Colonic mucosa (tissue), 4 donors: ENCODE data around the gene OGFOD2. TPM values are rescaled to one million over a fixed set of nuclear protein-coding genes. Genes with fewer than 3 reads are reported as not detected.

Experiments used
- DNase-seq: peaks from one replicate; pipeline ENCODE4 v3.0.0-alpha.2; 2020
- H3K27ac ChIP-seq: fragments of 200-600 bp; one replicate; pipeline ENCODE4 v1.8.0; 2021
- H3K27me3 ChIP-seq: fragments of 200-600 bp; one replicate; pipeline ENCODE4 v1.8.0; 2021
- H3K36me3 ChIP-seq: fragments of 200-600 bp; one replicate; pipeline ENCODE4 v1.8.0; 2021
- H3K4me1 ChIP-seq: fragments of 200-600 bp; one replicate; pipeline ENCODE4 v1.8.0; 2021; ENCODE audit warnings: mild to moderate bottlenecking
- H3K4me3 ChIP-seq: fragments of 200-600 bp; one replicate; pipeline ENCODE4 v1.8.0; 2021
- H3K9ac ChIP-seq, 2 donors: one replicate each; pipeline ENCODE4 v1.7.0; 2013; ENCODE audit warnings: control low read depth in 2 of 2, low read depth in 2 of 2, low read length in 2 of 2
- H3K9me3 ChIP-seq: fragments of 200-600 bp; one replicate; pipeline ENCODE4 v1.8.0; 2021
- intact Hi-C: fragments of 100-400 bp; cut with DNase I; formaldehyde crosslinking; loops from one replicate; pipeline ENCODE4 v1.14.1; 2022
- total RNA-seq, 2 donors: library from RNA; stranded (reverse); fragmentation: NEBNext Ultra II Directional in 1 of 2; extraction: Animal tissue kit (Norgen Biotek cat#: 25700) in 1 of 2; gene quantifications; one replicate each; pipeline ENCODE4 v1.2.1, GENCODE V29; 2021
- TF ChIP-seq, protein P1 (sequence below): fragments of 200-600 bp; IDR thresholded peaks from one replicate; pipeline ENCODE4 v1.8.0; 2022; ENCODE audit warnings: antibody characterized with exemption, mild to moderate bottlenecking
- donor health status: healthy.
- donor health status: DM: no; HTN: no; CAD: no.
- donor health status: DM: no; HTN: no; CAD: no.

Gene OGFOD2
- total RNA-seq, 2 donors from 2014 or later: 15.9 to 28.1 TPM

DNA sequence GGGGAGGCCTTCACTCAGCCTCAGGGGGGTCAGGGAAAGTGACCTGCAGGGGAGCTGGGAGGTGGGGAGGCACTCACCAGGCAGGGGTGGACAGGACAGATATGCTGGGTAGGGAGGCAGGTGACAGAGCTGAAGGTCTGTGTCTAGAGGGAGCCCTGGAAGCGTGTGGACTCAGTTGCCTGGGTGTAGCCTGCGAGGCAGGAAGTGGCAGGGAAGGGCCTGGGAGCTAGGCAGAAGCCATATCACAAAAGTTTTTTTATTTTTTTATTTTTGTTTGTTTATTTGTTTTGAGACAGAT, 44.7 kb downstream of the OGFOD2 start:
- no peak overlapping the region for H3K27ac ChIP-seq
- TF ChIP-seq, protein P1, sequence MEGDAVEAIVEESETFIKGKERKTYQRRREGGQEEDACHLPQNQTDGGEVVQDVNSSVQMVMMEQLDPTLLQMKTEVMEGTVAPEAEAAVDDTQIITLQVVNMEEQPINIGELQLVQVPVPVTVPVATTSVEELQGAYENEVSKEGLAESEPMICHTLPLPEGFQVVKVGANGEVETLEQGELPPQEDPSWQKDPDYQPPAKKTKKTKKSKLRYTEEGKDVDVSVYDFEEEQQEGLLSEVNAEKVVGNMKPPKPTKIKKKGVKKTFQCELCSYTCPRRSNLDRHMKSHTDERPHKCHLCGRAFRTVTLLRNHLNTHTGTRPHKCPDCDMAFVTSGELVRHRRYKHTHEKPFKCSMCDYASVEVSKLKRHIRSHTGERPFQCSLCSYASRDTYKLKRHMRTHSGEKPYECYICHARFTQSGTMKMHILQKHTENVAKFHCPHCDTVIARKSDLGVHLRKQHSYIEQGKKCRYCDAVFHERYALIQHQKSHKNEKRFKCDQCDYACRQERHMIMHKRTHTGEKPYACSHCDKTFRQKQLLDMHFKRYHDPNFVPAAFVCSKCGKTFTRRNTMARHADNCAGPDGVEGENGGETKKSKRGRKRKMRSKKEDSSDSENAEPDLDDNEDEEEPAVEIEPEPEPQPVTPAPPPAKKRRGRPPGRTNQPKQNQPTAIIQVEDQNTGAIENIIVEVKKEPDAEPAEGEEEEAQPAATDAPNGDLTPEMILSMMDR: no peak
- intact Hi-C loops: no loop called here

DNA sequence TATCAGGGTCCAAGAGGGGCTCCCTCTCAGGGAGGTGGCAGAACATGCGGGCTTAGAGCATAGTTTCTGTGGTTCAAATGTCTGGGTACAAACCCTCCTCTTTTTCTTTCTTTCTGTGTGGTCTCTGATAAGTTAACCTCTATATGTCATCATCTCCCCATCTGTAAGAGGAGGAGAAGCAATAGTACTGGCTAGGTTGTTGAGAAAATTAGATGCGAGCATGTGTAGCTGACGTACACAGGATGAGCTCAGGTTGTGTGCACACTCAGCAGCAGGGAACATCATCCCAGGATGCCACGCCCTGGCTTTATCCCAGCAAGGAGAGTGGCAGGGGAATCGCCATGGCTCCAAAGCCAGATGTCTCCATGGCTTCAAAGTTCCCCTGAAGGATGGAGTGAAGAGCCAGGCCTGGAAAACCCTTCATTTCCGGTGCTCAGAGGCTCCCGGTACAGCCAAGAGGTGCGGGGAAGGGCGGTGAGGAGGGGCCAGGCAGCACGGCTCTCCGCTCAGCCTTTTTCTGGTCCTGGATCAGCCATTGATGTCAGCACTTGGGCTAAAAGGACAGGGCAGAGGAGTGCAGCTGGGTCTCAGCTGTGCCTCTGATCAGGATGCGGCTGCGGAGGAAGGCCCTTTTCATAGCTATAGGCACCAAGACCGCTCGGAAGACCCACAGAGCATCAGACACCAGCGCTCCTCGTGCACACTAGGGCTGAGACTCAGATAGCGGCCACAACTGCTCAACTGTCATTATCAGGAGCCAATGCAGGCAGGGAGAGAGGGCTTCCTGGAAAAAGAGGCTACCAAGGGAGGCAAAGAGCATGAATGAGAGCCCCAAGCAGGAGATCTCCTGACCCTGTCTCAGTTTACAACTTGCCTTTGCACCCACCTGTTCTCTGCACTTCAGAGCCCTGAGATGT, 46.9 kb downstream of the OGFOD2 start:
- no peaks in the 10 kb centered on the region for H3K27me3 ChIP-seq
- intact Hi-C loops: no loop called here
- H3K36me3 ChIP-seq: no peaks in the 10 kb centered on the region
- H3K9ac ChIP-seq: no peak overlapping the region
- H3K27ac ChIP-seq: no peak overlapping the region
- DNase-seq: no peak
- TF ChIP-seq, protein P1: no peak
- no peaks in the 10 kb centered on the region for H3K9me3 ChIP-seq
- no peak overlapping the region for H3K4me3 ChIP-seq
- H3K4me1 ChIP-seq: no peaks in the 10 kb centered on the region

More for the DNA sequence above, 44.7 kb downstream of the OGFOD2 start:
- Histone ChIP-seq H3K9ac (no peak overlapping the region), H3K36me3 (no peaks in the 10 kb centered on the region), H3K27me3 (no peaks in the 10 kb centered on the region), H3K4me3 (no peak overlapping the region), H3K4me1 (no peaks in the 10 kb centered on the region), H3K9me3 (no peaks in the 10 kb centered on the region)
- DNase-seq: no peak

DNA sequence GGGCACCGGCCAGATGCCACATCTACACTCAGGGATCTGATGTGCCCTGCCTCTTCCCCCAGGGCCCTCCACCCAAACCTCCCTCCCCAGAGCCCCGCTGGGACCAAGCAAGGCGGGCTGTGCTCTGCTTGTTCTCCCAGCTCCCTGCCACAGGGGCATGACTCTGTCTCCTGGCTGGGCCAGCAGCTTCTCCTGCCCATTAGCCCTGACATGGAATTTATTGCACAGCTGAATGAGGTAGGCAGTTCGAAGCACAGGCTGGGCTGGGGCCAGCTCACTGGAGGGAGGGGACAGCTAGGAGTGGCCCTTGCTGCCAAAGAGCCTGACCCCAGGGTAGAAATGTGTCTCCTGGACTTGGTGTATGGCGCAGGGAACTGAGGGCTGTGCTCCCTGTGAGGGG, 47.8 kb downstream of the OGFOD2 start:
- H3K9me3 ChIP-seq: no peaks in the 10 kb centered on the region
- H3K9ac ChIP-seq: no peak overlapping the region
- TF ChIP-seq, protein P1: no peak
- intact Hi-C loops: no loop called here
- no peaks in the 10 kb centered on the region for H3K36me3 ChIP-seq
- no peak overlapping the region for H3K27ac ChIP-seq
- H3K27me3 ChIP-seq: no peaks in the 10 kb centered on the region
- no peak overlapping the region for H3K4me3 ChIP-seq
- H3K4me1 ChIP-seq: no peaks in the 10 kb centered on the region
- no peak for DNase-seq

DNA sequence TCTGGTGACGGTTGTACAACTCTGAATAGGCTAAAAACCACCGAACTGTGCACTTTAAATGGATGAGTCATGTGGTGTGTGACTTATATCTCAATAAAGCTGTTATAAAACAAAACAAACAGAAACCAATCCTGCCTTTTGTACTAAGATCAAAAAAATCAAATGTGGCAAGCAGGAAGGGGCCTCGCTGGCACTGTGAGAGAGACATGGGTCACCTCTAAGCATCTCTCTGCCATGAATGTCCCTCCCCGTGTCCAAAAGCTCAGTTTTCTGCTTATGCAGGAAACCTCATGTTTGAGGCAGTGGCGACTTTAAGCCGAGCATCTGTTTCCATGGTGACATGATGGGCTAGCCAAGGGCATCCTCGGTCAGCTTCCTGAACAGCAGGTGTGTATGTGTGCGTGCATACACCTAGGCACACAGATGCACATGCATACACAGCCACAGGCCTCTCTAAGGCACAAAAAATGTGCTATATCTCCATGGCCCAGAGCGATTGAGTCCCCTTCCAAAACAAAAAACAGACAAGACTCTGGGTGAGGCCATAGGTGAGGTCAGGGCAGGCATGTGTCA, 49.9 kb downstream of the OGFOD2 start:
- intact Hi-C loops: no loop called here
- no peaks in the 10 kb centered on the region for H3K9me3 ChIP-seq
- H3K27me3 ChIP-seq: no peaks in the 10 kb centered on the region
- H3K27ac ChIP-seq: no peak overlapping the region
- H3K4me1 ChIP-seq: no peaks in the 10 kb centered on the region
- H3K9ac ChIP-seq: no peak overlapping the region
- H3K4me3 ChIP-seq: no peak overlapping the region
- no peak for DNase-seq
- TF ChIP-seq, protein P1: no peak
- H3K36me3 ChIP-seq: no peaks in the 10 kb centered on the region

DNA sequence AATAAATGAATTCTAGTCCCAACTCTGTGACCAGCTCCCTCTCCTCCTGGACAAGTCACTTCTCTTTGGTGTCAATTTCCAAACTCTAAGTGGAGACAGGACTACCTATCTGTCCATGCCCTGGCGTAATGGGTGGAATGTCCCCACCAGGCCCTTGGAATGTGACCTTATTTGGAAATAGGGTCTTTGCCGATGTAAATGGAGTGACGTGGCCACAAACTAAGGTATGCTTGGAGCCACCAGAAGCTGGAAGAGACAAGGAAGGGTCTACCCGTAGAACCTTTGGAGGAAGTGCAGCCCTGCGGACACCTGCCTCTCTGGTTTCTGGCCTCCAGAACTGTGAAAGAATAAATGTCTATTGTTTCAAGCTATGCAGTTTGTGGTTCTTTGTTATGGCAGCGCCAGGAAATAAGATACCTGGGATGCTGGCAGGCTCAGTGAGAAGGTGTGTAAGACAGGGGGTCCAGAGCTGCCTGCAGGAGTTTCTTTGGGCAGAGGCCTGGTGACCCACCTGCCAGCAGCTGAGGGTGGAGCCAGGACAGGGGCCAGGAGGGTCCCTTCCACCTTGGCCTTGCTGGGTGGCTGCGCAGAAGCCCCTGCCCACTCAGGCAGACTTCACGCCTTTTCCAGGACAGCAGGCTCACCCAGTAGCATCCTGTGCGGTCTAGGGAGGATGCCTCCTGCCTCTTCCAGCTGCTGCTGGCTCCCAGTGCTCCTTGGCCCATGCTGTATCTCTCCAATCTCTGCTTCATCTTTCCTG, 51.2 kb downstream of the OGFOD2 start:
- Histone ChIP-seq H3K4me1 (no peaks in the 10 kb centered on the region), H3K27ac (no peak overlapping the region), H3K4me3 (no peak overlapping the region), H3K27me3 (no peaks in the 10 kb centered on the region), H3K9ac (no peak overlapping the region), H3K36me3 (no peaks in the 10 kb centered on the region), H3K9me3 (no peaks in the 10 kb centered on the region)
- intact Hi-C loops: no loop called here
- TF ChIP-seq, protein P1: no peak
- no peak for DNase-seq
